ENCODE data around the gene NPEPL1.

NPEPL1 gene

DNA sequence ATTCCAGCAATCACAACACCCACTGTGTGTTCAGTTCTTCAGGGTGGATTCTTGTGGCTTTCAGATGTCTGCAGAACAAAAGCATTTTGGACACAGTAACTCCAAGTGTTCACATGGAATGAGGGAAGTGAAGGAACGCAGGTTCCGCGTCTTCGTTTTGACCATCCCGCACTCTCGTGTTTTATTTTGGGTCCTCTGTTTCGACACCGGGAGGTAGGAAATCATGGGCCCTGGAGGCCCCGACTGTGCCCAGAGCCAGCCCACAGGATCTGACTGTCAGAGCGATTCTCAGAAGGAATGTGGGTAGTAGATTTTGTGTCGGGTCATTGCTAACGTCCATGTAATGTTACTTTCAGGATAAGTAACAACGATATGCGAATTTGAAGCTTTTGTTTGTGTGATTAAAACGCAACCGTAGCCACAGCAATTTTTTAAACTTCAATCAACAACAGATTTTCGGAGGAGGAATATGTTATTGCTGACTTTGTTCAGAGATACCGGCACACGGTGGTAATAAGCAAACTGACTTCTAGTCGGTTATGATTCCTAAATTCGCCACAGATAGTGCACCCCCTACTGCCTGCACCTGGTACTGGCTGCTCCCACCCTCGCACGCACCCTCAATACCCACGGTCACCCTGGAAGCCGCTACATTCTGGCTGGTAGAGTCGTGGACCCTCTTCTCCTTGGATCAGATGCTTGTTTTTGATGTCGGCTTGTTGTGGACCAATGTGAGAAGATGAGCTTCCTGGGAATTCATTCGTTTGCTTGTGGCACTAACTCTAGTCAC is 10.5 kb downstream of the NPEPL1 start:
- DNase-seq: no peak

DNA sequence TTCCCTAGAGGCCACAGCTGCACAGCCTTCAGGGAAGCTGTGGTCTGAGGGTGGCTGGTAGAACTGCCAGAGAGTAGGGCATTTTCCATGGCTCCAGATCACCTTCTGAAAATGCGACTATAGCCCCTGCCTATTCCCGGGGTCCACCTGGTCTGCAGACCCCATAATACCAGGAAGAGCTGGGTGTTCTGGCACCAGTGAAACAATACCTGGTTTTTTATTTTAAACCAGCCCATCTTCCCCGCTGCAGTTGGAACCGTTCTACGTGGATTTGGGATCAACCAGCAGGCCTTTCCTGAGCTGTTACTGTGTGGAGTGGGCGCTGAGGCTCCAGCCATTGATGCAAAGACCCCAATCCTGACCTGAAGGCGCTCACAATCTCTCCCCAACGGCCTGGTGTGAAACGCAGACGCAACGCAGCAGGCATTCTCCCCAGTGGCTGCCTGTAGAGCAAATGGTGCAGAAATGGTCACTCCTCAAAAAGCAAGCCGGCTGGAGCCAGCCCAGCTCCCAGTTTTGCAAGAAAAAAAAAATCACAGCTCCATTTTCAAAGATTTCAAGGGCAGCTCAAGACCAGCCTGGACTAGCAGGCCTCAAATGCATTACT is 11.3 kb downstream of the NPEPL1 start:
- DNase-seq: no peak

DNA sequence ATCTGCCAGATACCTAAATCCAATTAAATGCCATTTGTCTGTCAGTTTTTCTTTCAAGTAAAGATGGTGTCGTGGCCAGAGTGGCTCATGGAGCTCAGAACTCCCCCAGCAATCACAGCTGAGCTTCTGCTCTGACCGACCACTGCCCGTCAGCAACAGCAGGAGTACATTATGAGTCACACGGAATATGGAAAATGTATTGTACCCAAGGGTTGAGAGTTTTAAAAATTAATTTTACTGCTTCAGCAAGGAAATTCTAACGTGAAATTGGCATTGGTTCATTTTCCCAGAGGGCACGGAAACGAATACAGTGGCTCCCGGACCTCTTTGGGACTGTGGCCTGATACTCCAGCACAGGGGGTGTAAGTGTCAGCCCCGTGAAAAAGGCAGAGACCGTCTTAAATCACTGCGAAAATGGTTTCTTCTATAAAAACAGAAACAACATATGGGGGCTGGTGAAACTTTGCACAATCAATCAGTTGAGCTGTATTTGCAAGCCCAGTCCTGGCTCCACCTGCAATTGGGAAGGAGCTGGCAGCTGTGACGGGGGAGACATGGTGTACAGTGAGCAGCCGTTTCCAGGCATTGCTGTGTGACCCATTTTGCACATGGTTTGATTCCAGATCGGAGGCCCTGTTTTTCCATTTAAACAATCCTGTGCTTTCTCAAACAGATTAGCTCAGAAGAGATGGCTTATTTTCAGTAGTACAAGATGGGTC is 12.8 kb downstream of the NPEPL1 start:
- DNase-seq: no peak

- no peak for DNase-seq
Observed at GRCh38 chr20:58706150-58706892, 13.7 kb downstream of the NPEPL1 start.

GRCh38 chr20:58706975-58707681 is 14.5 kb downstream of the NPEPL1 start:
- no peak for DNase-seq

- DNase-seq: no peak
Observed at GRCh38 chr20:58707770-58708169, 15.2 kb downstream of the NPEPL1 start.

GRCh38 chr20:58708246-58708931 is 15.8 kb downstream of the NPEPL1 start:
- no peak for DNase-seq

GRCh38 chr20:58709013-58709702 is 16.6 kb downstream of the NPEPL1 start:
- no peak for DNase-seq

DNA sequence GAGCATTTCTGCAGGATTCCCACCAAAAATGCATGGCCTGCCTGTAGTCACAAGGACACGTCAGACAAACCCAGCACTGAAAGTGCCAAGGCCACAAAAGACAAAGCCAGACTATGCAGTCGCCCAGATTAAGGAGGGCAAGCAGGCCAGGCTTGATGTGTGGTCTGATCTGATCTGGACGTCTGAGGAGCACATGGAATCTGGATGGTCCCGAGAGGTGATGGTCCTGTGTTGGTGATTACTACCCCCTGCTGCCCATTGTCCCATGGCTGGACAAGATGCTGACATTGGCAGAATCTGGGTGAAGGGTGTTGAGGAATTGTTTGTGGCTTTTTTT is 17.1 kb downstream of the NPEPL1 start:
- no peak for DNase-seq

DNA sequence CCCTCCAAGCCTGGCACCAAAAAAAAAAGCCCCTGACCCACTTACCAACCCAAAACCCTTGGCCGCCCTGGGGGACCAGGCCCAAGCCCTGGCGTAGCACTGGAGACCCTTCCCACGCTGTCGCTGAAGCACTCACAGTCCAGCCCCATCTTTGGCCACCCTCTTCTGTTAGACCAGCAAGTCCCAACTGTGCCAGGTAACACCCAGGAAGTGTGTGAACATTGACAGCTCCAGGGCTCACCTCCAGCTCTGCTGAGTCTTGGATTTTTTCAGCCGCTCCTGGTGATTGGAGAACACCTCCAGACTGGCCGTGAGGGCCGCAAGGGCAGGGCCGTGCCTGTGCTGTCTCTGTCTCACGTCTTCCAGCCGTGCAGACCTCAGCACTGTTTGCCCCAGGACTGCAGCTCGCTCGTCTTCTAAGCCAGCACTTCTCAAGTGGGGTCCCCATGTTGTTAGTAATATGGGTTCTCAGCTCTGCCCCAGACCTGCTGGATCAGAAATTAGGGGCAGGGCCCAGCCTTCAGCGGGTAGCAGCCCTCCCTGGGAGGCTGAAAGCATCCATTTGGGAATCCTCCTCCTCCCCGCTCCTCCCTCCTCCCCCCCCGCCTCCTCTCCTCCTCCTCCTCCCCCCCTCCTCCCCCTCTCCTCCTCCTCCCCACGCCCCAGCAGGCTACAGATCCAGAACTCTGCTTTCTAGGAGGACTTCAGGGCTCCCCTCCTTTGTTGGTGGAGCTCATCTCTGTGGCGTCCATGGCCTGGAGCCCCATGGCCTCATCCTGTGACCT is 18.1 kb downstream of the NPEPL1 start:
- no peak for DNase-seq

GRCh38 chr20:58711266-58712051 is 18.9 kb downstream of the NPEPL1 start:
- no peak for DNase-seq

- no peak for DNase-seq
Observed at GRCh38 chr20:58712151-58712791, 19.7 kb downstream of the NPEPL1 start.

DNA sequence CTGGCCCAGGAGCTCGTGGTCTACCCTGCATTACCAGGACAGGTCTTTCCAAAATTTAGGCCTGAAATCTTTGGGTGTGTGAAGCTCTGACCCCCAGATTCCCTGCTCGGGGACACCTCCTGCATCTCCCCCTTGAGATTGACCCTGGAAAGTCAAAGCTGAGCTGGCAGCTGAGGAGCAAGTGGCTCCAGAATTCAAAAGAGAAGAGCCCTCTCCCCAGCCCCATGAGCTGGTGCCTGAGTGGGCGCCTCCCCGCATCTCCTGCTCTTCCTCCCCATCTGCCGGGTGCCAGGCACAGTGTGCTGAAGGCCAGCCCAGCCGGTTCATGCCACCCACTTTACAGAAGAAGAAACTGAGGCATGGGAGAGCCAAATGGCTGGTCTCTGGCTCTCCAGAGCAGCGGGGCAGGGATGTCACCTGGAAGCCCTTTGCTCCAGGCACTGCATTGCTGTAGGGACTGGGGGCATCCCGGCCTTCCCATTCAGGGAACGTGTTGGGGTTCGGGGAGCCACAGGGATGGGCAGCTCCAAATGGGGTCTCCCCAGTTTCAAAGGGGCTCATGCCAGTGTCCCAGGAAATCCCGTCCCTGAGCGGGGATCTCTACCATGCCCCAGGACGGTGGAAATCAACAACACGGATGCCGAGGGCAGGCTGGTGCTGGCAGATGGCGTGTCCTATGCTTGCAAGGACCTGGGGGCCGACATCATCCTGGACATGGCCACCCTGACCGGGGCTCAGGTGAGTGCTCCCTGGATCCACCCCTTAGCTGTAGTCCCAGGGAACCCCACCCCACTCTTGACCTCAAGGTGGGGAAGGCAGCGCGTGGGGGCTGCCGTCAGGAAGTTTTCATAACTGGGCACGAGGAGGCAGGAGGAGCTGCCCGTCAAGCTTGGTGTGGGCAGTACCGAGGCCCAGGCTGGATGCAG is 20.5 kb downstream of the NPEPL1 start:
- no peak for DNase-seq

- no peak for DNase-seq
Observed at GRCh38 chr20:58713801-58714339, 21.3 kb downstream of the NPEPL1 start.

GRCh38 chr20:58714340-58714922 is 21.8 kb downstream of the NPEPL1 start:
- DNase-seq: no peak

GRCh38 chr20:58714923-58715351 is 22.3 kb downstream of the NPEPL1 start:
- no peak for DNase-seq

GRCh38 chr20:58715391-58715800 is 22.8 kb downstream of the NPEPL1 start:
- no peak for DNase-seq

All from NCI-H2107 (cell line).